HepG2 (cell line): ENCODE results near the gene CPT1A. TPM values are rescaled to one million over a fixed set of nuclear protein-coding genes. Genes with fewer than 3 reads are reported as not detected.

Source experiments
- CERS6 ChIP-seq: sonication (generic); formaldehyde crosslinking; IDR thresholded peaks from 2 replicates; pipeline ENCODE4 v1.5.0; 2020; ENCODE audit warnings: missing genetic modification reagents
- GTF3A ChIP-seq: sonication (generic); formaldehyde crosslinking; conservative IDR thresholded peaks from 2 replicates; pipeline ENCODE4 v1.4.0; 2020; ENCODE audit warnings: mild to moderate bottlenecking, missing genetic modification reagents
- HBP1 ChIP-seq: IDR thresholded peaks from 2 replicates; pipeline ENCODE4 v1.6.1; 2016; ENCODE audit warnings: low read depth, control low read depth
- MBNL3 ChIP-seq: fragments of 250-450 bp; sonication (Bioruptor Pico); conservative IDR thresholded peaks from 2 replicates; pipeline ENCODE4 v1.8.0; 2022; ENCODE audit warnings: mild to moderate bottlenecking, inconsistent platforms
- NR1H2 ChIP-seq: sonication (generic); formaldehyde crosslinking; IDR thresholded peaks from 2 replicates; pipeline ENCODE4 v1.8.1; 2022; ENCODE audit warnings: low read depth, missing genetic modification reagents, borderline replicate concordance
- SRF ChIP-seq: IDR thresholded peaks from 2 replicates; pipeline ENCODE4 v1.6.1; 2011; ENCODE audit warnings: mild to moderate bottlenecking, low read depth, low read length, moderate library complexity
- TFDP1 ChIP-seq: IDR thresholded peaks from 2 replicates; pipeline ENCODE4 v1.6.1; 2016; ENCODE audit warnings: missing compliant biosample characterization, missing genetic modification reagents, borderline replicate concordance
- ZNF337 ChIP-seq: sonication (generic); formaldehyde crosslinking; IDR thresholded peaks from 2 replicates; pipeline ENCODE4 v1.5.1; 2020; ENCODE audit warnings: missing genetic modification reagents, low read depth, mild to moderate bottlenecking, borderline replicate concordance
- ZNF34 ChIP-seq: sonication (generic); formaldehyde crosslinking; IDR thresholded peaks from 2 replicates; pipeline ENCODE4 v1.4.0; 2020; ENCODE audit warnings: mild to moderate bottlenecking, missing genetic modification reagents, borderline replicate concordance
- ZNF563 ChIP-seq: sonication (generic); formaldehyde crosslinking; IDR thresholded peaks from 2 replicates; pipeline ENCODE4 v1.8.0; 2022; ENCODE audit warnings: mild to moderate bottlenecking, moderate library complexity, missing genetic modification reagents
- ZNF660 ChIP-seq: sonication (generic); formaldehyde crosslinking; IDR thresholded peaks from 2 replicates; pipeline ENCODE4 v1.5.1; 2020; ENCODE audit warnings: mild to moderate bottlenecking, low read depth, missing genetic modification reagents, borderline replicate concordance
- polyA plus RNA-seq, 8 experiments: library from polyadenylated mRNA; depleted of rRNA in 3 of 8; stranded (reverse) in 7 of 8; unstranded in 1 of 8; fragments of >200 nt; fragmentation: Illumina TruSeq in 4 of 8; extraction: Trizol in 4 of 8; gene quantifications; 2 replicates each; pipeline versions ENCODE4 v1.2.1 to v1.2.3, GENCODE V29; 2011 to 2016; ENCODE audit warnings: low read depth in 4 of 8, missing spikeins in 1 of 8, mixed read lengths in 1 of 8; ENCODE audit not compliant: insufficient read depth in 1 of 8
- total RNA-seq, 5 experiments: library from RNA; depleted of rRNA; stranded (reverse); fragments of >200 nt; fragmentation: Illumina TruSeq; extraction: Trizol; gene quantifications; 2 replicates each; pipeline ENCODE4 v1.2.3, GENCODE V29; 2016; ENCODE audit warnings: low read depth in 1 of 5
- TF ChIP-seq, protein P1 (sequence below): sonication (generic); formaldehyde crosslinking; IDR thresholded peaks from 2 replicates; pipeline ENCODE4 v1.8.0; 2023; ENCODE audit warnings: mild to moderate bottlenecking, missing genetic modification reagents

The CPT1A gene
- total and polyA plus RNA-seq, 2 of the 13 experiments (the other 11 are each of a cell fraction or from before 2014, with no cell fraction given): 7.0 to 7.1 TPM

DNA sequence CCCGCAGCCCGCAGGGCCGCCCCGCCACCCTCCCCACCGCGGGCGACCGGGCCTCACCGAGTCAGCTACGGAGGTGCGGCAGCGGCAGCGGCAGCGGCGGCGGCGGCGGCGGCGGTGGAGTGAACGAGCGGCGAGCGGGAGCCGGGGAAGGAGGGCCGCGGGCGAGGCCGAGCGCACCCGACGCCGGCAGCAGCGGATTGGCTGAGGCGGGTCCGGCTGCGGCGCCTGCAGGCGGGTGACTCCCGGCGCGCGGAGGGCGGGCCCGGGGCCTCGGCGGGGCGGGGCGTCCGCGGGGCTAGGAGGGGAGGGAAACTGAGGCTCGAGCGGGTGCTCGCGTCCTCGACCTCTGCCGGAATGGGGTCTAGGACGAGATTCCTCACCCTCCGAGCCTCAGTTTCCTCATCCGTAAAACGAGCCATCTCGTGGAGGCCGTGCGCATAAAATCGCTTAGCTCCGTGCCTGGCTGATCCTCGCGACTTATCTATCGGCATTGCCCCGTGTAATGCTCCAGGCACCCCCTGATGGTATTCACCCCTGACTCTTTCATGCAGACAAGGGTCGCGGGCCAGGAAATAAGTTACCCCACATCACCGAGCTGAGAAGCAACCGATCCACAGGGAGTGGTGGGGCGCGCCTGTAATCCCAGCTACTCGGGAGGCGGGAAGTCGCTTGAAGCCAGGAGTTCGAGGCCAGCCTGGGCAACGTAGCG lies at the start of gene CPT1A (continued):
- TF ChIP-seq GTF3A (CRISPR knock-in tag) (no peak), ZNF337 (CRISPR knock-in tag) (no peak), HBP1 (CRISPR knock-in tag) (no peak), ZNF563 (CRISPR knock-in tag) (no peak), SRF (no peak), ZNF660 (CRISPR knock-in tag) (no peak), CERS6 (CRISPR knock-in tag) (no peak), MBNL3 (no peak), NR1H2 (CRISPR knock-in tag) (no peak), TFDP1 (peak; percentile 29; the same call in 1 of the 2 replicates), ZNF34 (no peak)
- TF ChIP-seq, protein P1, sequence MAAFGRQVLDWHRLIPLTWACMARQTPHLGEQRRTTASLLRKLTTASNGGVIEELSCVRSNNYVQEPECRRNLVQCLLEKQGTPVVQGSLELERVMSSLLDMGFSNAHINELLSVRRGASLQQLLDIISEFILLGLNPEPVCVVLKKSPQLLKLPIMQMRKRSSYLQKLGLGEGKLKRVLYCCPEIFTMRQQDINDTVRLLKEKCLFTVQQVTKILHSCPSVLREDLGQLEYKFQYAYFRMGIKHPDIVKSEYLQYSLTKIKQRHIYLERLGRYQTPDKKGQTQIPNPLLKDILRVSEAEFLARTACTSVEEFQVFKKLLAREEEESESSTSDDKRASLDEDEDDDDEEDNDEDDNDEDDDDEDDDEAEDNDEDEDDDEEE: no peak
